Measurements from ENCODE around the gene KIAA0513. TPM values are rescaled to one million over a fixed set of nuclear protein-coding genes. Genes with fewer than 3 reads are reported as not detected.

Gene KIAA0513
- total RNA-seq, 2 experiments from 2014 or later: 9.0 to 10.9 TPM

DNA sequence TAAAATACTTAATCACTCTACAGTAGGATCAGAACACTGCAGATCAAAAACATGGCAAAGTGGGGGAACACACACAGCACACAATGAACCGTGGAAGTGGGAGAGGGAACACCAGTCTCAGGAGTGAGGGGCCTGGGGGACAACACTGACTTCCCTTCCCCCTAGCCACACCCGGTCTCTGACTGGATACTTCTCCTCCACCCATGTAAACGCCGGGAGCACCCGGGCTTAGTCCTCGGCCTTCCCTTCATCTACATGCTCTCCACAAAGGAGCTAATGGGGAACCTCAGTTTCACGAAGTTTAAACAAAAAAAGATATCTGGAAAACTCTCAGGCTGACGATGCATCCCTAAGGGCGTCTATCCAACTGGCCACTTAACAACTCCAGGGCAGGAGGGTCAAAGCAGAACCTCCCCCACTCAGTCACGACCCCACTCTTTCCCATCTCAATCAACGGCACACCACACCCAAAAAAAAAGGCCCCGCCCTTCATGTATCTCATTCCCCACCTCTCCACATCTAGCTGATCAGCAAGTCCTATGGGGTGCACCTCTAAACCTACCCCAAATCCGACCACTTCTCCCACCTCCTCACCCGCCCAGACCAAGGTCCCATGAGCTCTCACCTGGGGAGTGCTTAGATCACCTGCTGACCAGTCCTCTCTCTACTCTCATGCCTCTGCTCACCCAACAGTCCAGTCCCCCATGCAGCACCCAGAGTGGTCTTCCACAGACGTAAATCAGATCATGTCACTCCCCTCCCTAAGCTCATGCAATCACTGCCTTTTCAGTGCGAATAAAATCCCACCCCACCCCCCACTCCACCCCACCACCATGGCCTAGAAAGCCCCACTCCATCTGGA, 23.6 kb upstream of the KIAA0513 start:
- no peak for DNase-seq
- peaks cover 77% of the 10 kb centered on the region for H3K4me1 Mint-ChIP-seq (ENCODE audit: low read depth)
- no peaks in the 10 kb centered on the region for H3K27me3 Mint-ChIP-seq
- no peak overlapping the region for H3K4me3 ChIP-seq (ENCODE audit: low read length)
- ChIA-PET POLR2A (no interaction called here), CTCF (no interaction called here)
- no peak overlapping the region for H3K27ac Mint-ChIP-seq
- no peak overlapping the region for H3K27ac ChIP-seq (ENCODE audit: low read depth in 1 of 2, low read length in 2 of 2)
- H3K36me3 ChIP-seq (ENCODE audit: insufficient read depth, low read length): peaks cover 29% of the 10 kb centered on the region
- H3K4me1 ChIP-seq (ENCODE audit: insufficient read depth, low read length): peaks cover 48% of the 10 kb centered on the region
- TF ChIP-seq, protein P1, sequence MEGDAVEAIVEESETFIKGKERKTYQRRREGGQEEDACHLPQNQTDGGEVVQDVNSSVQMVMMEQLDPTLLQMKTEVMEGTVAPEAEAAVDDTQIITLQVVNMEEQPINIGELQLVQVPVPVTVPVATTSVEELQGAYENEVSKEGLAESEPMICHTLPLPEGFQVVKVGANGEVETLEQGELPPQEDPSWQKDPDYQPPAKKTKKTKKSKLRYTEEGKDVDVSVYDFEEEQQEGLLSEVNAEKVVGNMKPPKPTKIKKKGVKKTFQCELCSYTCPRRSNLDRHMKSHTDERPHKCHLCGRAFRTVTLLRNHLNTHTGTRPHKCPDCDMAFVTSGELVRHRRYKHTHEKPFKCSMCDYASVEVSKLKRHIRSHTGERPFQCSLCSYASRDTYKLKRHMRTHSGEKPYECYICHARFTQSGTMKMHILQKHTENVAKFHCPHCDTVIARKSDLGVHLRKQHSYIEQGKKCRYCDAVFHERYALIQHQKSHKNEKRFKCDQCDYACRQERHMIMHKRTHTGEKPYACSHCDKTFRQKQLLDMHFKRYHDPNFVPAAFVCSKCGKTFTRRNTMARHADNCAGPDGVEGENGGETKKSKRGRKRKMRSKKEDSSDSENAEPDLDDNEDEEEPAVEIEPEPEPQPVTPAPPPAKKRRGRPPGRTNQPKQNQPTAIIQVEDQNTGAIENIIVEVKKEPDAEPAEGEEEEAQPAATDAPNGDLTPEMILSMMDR (IDR thresholded peaks at IDR 0.05): no peak
- peaks cover 56% of the 10 kb centered on the region for H3K36me3 Mint-ChIP-seq (ENCODE audit: low read depth)
- H3K9me3 ChIP-seq (ENCODE audit: control insufficient read depth in 1 of 2, insufficient read depth in 1 of 2, low read length in 2 of 2): no peaks in the 10 kb centered on the region
- H3K27me3 ChIP-seq (ENCODE audit: control insufficient read depth in 1 of 2, insufficient read depth in 2 of 2, low read length in 2 of 2): no peaks in the 10 kb centered on the region
- H3K9me3 Mint-ChIP-seq: no peaks in the 10 kb centered on the region
- no peak overlapping the region for H3K4me3 Mint-ChIP-seq
- intact Hi-C loops (cut with DNase I, micrococcal nuclease): no loop called here
- no peak for ATAC-seq (ENCODE audit: poor library complexity)

DNA sequence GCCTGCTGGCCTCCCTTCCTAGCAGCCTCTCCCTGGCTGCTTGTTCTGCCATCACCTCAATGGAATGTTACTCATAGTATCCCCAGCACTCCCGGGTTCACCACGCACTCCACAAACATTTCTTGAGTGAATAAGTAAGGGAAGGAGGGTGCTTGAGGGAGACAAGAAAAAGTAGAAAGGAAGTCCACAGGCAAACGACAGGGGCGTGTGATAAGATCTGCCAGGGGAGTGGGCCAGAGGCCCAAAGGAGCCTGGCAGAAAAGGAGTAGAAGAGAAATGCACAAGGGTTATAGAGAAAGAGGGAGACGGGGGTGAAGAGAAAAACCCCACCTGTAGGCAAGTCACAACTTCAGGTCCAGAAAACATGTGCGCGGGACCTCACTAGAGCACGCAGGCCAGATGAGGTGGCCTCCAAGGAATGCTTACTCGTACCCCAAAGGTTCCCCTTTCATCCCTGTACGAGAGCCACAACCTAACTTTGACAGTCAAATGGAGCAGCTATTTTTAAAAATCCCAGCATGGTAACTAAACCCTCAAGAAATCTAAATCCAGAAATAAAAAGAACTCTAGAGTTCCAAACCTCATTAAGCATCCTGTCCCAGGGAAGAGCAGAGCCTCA, 22.9 kb upstream of the KIAA0513 start:
- H3K4me1 Mint-ChIP-seq (ENCODE audit: low read depth): peaks cover 75% of the 10 kb centered on the region
- POLR2A ChIA-PET: no interaction called here
- Histone ChIP-seq H3K27ac (ENCODE audit: low read depth in 1 of 2, low read length in 2 of 2) (no peak overlapping the region), H3K9me3 (ENCODE audit: control insufficient read depth in 1 of 2, insufficient read depth in 1 of 2, low read length in 2 of 2) (no peaks in the 10 kb centered on the region), H3K27me3 (ENCODE audit: control insufficient read depth in 1 of 2, insufficient read depth in 2 of 2, low read length in 2 of 2) (no peaks in the 10 kb centered on the region), H3K4me1 (ENCODE audit: insufficient read depth, low read length) (peaks cover 50% of the 10 kb centered on the region), H3K4me3 (ENCODE audit: low read length) (no peak overlapping the region), H3K36me3 (ENCODE audit: insufficient read depth, low read length) (peaks cover 29% of the 10 kb centered on the region)
- no peak overlapping the region for H3K27ac Mint-ChIP-seq
- intact Hi-C loops (cut with DNase I, micrococcal nuclease): no loop called here
- no peak overlapping the region for H3K4me3 Mint-ChIP-seq
- CTCF ChIA-PET: no interaction called here
- H3K9me3 Mint-ChIP-seq: no peaks in the 10 kb centered on the region
- H3K36me3 Mint-ChIP-seq (ENCODE audit: low read depth): peaks cover 50% of the 10 kb centered on the region
- ATAC-seq (ENCODE audit: poor library complexity): no peak
- no peak for DNase-seq
- TF ChIP-seq, protein P1 (IDR thresholded peaks at IDR 0.05): no peak
- H3K27me3 Mint-ChIP-seq: no peaks in the 10 kb centered on the region

DNA sequence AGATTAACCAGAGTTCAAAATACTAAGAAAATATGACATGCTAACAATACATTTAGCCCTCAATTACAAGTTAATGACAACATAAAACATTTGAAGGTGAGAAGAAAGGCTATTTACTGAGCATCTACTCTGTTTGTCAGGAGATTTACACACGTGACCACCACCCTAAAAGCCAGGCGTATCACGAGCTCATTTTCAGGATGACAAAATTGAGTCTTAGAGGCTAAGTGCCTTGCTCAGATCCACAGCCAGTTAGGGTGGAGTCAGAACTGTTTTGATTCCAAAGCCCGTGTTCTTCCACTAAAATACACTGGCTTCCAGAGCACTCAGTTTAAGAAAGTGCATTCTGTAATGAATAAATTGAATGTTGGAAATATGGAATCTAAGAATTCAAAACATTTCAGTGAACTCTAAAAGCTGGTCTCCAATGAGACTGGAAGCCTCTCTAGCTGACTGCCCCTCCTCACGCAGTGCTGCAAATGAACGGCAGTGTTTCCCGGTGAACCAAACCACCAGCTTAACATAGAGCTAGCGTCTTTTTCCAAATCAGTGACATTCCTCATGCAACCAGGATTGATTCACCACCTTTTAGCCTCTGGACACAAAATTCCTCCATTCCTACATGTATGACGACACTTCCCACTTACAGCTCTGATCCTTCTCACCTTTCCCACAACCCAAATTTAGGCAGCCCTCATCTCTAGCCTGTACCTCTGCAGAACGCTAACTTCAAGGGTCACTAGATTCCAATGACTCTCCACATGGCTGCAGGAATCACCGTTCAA, 22.1 kb upstream of the KIAA0513 start:
- Histone ChIP-seq H3K4me3 (ENCODE audit: low read length) (no peak overlapping the region), H3K27ac (ENCODE audit: low read depth in 1 of 2, low read length in 2 of 2) (no peak overlapping the region), H3K4me1 (ENCODE audit: insufficient read depth, low read length) (peaks cover 58% of the 10 kb centered on the region), H3K27me3 (ENCODE audit: control insufficient read depth in 1 of 2, insufficient read depth in 2 of 2, low read length in 2 of 2) (no peaks in the 10 kb centered on the region), H3K9me3 (ENCODE audit: control insufficient read depth in 1 of 2, insufficient read depth in 1 of 2, low read length in 2 of 2) (no peaks in the 10 kb centered on the region), H3K36me3 (ENCODE audit: insufficient read depth, low read length) (peaks cover 22% of the 10 kb centered on the region)
- Mint-ChIP-seq H3K36me3 (ENCODE audit: low read depth) (peaks cover 47% of the 10 kb centered on the region), H3K27me3 (no peaks in the 10 kb centered on the region), H3K4me3 (no peak overlapping the region), H3K4me1 (ENCODE audit: low read depth) (peaks cover 77% of the 10 kb centered on the region), H3K9me3 (no peaks in the 10 kb centered on the region), H3K27ac (no peak overlapping the region)
- intact Hi-C loops (cut with DNase I, micrococcal nuclease): no loop called here
- ChIA-PET CTCF (interaction anchor here (1.3 kb wide), 1 partner anchor 81 kb away, joined by 3 read pairs; no protein-coding TSS in a partner anchor), POLR2A (no interaction called here)
- TF ChIP-seq, protein P1 (IDR thresholded peaks at IDR 0.05): no peak
- ATAC-seq (ENCODE audit: poor library complexity) (no peak), DNase-seq (no peak)

All from CD4-positive, alpha-beta T cell (primary cell).